Brain microvascular endothelial cell (primary cell): ENCODE results near the gene PIAS3.

ENCODE experiments used
- DNase-seq: peaks from one replicate; pipeline ENCODE4 v3.0.0-alpha.2; 2020
- H3K27ac ChIP-seq: fragments of 250-450 bp; sonication (Bioruptor Pico); 2 replicates; pipeline ENCODE4 v1.5.1; 2020; ENCODE audit warnings: mild to moderate bottlenecking, moderate library complexity
- H3K27me3 ChIP-seq: fragments of 250-450 bp; sonication (Bioruptor Pico); replicated peaks from 2 replicates; pipeline ENCODE4 v1.5.1; 2020; ENCODE audit warnings: mild to moderate bottlenecking
- H3K36me3 ChIP-seq: fragments of 250-450 bp; sonication (Bioruptor Pico); replicated peaks from 2 replicates; pipeline ENCODE4 v1.5.1; 2020; ENCODE audit warnings: mild to moderate bottlenecking
- H3K4me3 ChIP-seq: 2 replicates; pipeline ENCODE4 v1.5.1; 2011; ENCODE audit warnings: low read depth, mild to moderate bottlenecking, control low read depth, low read length, moderate library complexity
- in situ Hi-C: cut with HindIII; loops from 2 replicates; pipeline ENCODE4 v1.10.0; 2017; ENCODE audit warnings: low sequenced_read_pairs, low pct_ligation_motif_present
- TF ChIP-seq, protein P1 (sequence below): IDR thresholded peaks from 2 replicates; pipeline ENCODE4 v1.5.1; 2011; ENCODE audit warnings: low read depth, mild to moderate bottlenecking, moderate library complexity, low read length, control low read depth, inconsistent platforms; ENCODE audit errors: missing control alignments

The PIAS3 gene

DNA sequence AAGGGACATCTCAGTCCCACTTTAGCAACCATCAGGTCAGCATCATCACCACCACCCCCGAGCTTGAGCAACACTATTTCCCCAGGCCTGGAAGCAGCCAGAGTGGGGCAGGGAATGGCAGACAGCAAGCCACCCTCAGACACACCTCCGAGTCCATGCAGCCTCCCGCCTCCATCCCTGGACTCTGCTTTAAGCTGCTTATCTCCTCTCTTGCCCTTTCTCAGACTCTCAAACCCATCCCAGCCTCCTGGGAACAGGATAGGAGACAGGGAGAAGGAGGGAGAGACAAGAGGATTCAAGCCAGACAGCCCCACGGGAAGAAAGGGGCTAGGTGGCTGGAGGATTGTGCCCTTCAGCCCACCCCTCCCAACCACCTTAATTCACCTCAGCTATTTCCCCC lies 1.7 kb downstream of the PIAS3 start:
- peaks cover 43% of the 10 kb centered on the region for H3K36me3 ChIP-seq
- H3K4me3 ChIP-seq: no peak overlapping the region
- no peak for DNase-seq
- H3K27me3 ChIP-seq: no peaks in the 10 kb centered on the region
- TF ChIP-seq, protein P1, sequence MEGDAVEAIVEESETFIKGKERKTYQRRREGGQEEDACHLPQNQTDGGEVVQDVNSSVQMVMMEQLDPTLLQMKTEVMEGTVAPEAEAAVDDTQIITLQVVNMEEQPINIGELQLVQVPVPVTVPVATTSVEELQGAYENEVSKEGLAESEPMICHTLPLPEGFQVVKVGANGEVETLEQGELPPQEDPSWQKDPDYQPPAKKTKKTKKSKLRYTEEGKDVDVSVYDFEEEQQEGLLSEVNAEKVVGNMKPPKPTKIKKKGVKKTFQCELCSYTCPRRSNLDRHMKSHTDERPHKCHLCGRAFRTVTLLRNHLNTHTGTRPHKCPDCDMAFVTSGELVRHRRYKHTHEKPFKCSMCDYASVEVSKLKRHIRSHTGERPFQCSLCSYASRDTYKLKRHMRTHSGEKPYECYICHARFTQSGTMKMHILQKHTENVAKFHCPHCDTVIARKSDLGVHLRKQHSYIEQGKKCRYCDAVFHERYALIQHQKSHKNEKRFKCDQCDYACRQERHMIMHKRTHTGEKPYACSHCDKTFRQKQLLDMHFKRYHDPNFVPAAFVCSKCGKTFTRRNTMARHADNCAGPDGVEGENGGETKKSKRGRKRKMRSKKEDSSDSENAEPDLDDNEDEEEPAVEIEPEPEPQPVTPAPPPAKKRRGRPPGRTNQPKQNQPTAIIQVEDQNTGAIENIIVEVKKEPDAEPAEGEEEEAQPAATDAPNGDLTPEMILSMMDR: no peak
- no peak overlapping the region for H3K27ac ChIP-seq
- in situ Hi-C loops: no loop called here

DNA sequence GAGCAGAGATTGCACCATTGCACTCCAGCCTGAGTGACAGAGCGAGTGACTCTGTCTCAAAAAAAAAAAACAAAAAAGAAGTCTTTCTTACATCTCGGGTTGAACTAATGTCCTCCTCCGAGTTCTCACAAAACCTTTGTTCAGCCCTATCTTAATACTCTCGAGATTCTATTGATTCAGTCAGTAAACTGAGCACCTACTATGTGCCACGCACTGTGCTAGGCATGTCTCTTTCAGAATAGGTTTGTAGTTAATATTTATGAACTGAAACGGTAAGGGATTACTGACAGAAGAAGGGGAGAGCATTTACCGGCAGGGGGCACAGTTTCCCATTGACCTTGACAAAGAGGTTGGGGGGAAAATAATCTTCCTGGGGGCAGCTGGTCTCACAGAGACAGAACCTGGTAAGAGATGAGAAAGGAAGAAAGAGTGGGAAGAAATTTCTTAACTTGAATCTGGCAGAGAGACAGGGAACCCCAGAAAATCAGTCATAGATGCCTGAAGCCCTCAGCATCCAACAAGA lies 3.4 kb downstream of the PIAS3 start:
- no peak overlapping the region for H3K27ac ChIP-seq
- H3K36me3 ChIP-seq: peaks cover 58% of the 10 kb centered on the region
- in situ Hi-C loops: no loop called here
- TF ChIP-seq, protein P1: peak; percentile 22
- no peak for DNase-seq
- no peak overlapping the region for H3K4me3 ChIP-seq
- H3K27me3 ChIP-seq: no peaks in the 10 kb centered on the region

DNA sequence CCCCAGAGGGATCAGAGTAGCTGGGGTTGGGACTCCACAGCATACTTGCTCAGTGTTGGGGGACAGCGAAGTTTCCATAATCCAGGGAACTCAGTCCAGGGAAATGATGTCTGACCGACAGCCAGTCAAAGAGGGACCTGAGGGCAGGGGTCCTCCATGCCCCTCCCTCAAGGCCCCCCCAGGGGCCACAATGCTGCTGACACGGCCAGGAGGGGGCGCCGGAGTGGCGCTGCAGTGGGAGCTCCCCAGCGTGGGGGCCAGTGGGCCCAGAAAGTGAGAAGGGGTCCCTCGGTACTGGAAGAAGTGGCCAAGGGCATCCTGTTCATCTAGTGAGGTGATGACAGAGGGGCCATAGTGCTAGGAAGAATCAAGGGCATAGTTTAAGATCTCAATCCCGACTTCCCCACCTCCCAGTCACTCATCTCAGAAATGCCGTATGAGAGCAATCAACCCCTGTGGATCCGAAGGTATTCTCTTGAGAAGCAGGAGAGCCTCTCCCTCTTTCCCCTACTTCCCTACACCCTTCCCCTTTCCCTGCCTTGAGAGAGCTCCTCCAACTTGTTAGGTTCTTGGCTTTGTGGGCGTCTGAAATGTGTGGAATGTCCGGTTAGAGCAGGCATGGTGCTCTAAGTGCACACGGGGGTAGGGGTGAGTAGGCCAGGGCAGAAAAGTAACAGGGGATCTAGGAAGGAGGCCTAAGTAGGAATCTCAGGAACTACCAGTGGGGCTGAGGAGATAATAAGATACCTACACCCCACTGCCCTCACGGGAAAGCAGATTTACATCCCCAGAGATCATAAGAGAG lies 9.3 kb downstream of the PIAS3 start:
- no peak overlapping the region for H3K27ac ChIP-seq
- TF ChIP-seq, protein P1: peak; percentile 73
- peak; percentile 66 for DNase-seq
- no peak overlapping the region for H3K4me3 ChIP-seq
- in situ Hi-C loops: no loop called here
- no peaks in the 10 kb centered on the region for H3K27me3 ChIP-seq
- H3K36me3 ChIP-seq: peaks cover 65% of the 10 kb centered on the region

DNA sequence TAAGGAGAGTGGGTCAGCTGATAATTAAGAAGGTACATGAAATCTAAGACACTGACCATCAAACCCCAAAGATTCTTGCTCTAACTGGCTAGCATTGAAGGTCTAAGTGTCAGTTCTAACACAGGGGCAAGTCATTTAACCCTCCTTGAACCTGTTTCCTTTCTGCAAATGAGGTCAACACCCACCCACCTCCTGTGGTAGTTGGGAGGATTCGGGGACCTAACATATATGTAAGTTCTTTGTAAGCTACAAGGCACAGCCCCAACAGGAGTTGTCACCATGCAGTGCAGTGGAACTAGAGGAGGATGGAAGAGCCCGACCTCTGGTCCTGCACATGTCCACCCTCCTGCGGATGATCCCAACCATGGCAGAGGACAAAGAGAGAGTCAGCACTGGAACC lies 11.1 kb downstream of the PIAS3 start:
- in situ Hi-C loops: no loop called here
- Histone ChIP-seq H3K36me3 (peaks cover 55% of the 10 kb centered on the region), H3K27me3 (no peaks in the 10 kb centered on the region), H3K4me3 (no peak overlapping the region), H3K27ac (no peak overlapping the region)
- DNase-seq: no peak
- TF ChIP-seq, protein P1: no peak

DNA sequence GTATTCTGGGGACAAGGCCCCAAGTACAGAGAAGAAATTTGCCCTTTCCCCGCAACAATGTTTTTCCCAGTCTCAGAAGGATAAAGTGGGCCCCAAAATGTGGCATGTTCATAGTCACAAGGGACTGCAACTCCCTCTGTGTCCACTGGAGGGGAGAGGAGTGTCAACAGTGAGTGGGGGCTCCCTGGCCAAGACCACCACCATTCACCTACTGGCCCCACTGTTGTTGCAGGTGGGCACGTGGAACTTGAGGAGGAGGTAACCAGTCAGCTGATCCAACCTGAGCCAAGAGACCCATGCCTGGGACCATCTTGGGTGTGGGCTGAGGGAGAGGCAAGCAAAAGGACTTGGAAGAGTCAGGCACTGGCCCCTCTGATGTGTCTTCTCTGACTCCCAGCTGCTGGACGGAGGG lies 12.7 kb downstream of the PIAS3 start:
- peaks cover 54% of the 10 kb centered on the region for H3K36me3 ChIP-seq
- DNase-seq: no peak
- no peaks in the 10 kb centered on the region for H3K27me3 ChIP-seq
- in situ Hi-C loops: no loop called here
- no peak overlapping the region for H3K27ac ChIP-seq
- H3K4me3 ChIP-seq: peak overlapping the region; percentile 67
- TF ChIP-seq, protein P1: peak; percentile 80
